Measurements from ENCODE around the gene KMT2B. TPM values are rescaled to one million over a fixed set of nuclear protein-coding genes. Genes with fewer than 3 reads are reported as not detected.

KMT2B gene
- total RNA-seq, 1 donor from 2014 or later, result 65.6 TPM

DNA sequence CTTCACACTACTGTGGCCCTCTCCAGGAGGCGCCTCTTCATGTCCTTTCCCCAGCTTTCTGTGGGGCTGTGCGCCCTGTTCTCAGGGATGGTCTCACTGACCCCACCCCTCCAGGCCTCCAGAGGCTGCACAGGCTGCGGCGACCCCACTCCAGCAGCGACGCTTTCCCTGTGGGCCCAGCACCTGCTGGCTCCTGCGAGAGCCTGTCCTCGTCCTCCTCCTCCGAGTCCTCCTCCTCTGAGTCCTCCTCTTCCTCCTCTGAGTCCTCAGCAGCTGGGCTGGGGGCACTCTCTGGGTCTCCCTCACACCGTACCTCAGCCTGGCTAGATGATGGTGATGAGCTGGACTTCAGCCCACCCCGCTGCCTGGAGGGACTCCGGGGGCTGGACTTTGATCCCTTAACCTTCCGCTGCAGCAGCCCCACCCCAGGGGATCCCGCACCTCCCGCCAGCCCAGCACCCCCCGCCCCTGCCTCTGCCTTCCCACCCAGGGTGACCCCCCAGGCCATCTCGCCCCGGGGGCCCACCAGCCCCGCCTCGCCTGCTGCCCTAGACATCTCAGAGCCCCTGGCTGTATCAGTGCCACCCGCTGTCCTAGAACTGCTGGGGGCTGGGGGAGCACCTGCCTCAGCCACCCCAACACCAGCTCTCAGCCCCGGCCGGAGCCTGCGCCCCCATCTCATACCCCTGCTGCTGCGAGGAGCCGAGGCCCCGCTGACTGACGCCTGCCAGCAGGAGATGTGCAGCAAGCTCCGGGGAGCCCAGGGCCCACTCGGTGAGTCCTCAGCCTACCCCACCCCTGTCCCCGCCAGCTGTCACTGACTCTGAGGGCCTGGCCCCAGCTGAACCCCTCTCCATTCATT lies 68.7 kb downstream of the KMT2B start:
- Mint-ChIP-seq H3K4me3 (no peak overlapping the region), H3K9me3 (no peaks in the 10 kb centered on the region), H3K27me3 (no peaks in the 10 kb centered on the region), H3K4me1 (no peaks in the 10 kb centered on the region), H3K36me3 (ENCODE audit: low read depth) (peaks cover 2% of the 10 kb centered on the region), H3K27ac (no peak overlapping the region)
- no peak for TF ChIP-seq CTCF (IDR thresholded peaks at IDR 0.05)
- ChIA-PET POLR2A (no interaction called here), CTCF (no interaction called here)
- DNase-seq, result no peak
- ATAC-seq (ENCODE audit: low read depth), result no peak
- intact Hi-C loops (cut with micrococcal nuclease), result no loop called here

GRCh38 chr19:35787227-35787799 lies 69.5 kb downstream of the KMT2B start:
- DNase-seq (no peak), ATAC-seq (ENCODE audit: low read depth) (no peak)
- intact Hi-C loops (cut with micrococcal nuclease), result no loop called here
- ChIA-PET POLR2A (no interaction called here), CTCF (no interaction called here)
- no peaks in the 10 kb centered on the region for H3K27me3 Mint-ChIP-seq
- no peak overlapping the region for H3K4me3 Mint-ChIP-seq
- H3K27ac Mint-ChIP-seq, result no peak overlapping the region
- no peak for TF ChIP-seq CTCF (IDR thresholded peaks at IDR 0.05)
- H3K4me1 Mint-ChIP-seq, result no peaks in the 10 kb centered on the region
- peaks cover under 1% of the 10 kb centered on the region for H3K36me3 Mint-ChIP-seq (ENCODE audit: low read depth)
- no peaks in the 10 kb centered on the region for H3K9me3 Mint-ChIP-seq

Other genes starting within 250 kb of the KMT2B start
- not detected in 2 replicates for gene KRTDAP, start 227.5 kb upstream of the KMT2B start, total RNA-seq
- 1.5 and 1.7 TPM in 2 replicates for gene DMKN, start 204.4 kb upstream of the KMT2B start, total RNA-seq
- gene SBSN, start 189.7 kb upstream of the KMT2B start, total RNA-seq, result not detected in 2 replicates
- not detected in 2 replicates for gene GAPDHS, start 184.5 kb upstream of the KMT2B start, total RNA-seq
- 46.9 and 55.3 TPM in 2 replicates for gene TMEM147, start 172.4 kb upstream of the KMT2B start, total RNA-seq
- not detected in 2 replicates for gene ATP4A, start 154.3 kb upstream of the KMT2B start, total RNA-seq
- gene PMIS2, start 131.8 kb upstream of the KMT2B start, total RNA-seq, result not detected in 2 replicates
- 31.5 and 36.1 TPM in 2 replicates for gene HAUS5, start 105.3 kb upstream of the KMT2B start, total RNA-seq
- 73.6 and 76.1 TPM in 2 replicates for gene RBM42, start 89.0 kb upstream of the KMT2B start, total RNA-seq
- 0.32 TPM in 1 of 2 replicates, not detected in the other for gene ETV2, start 76.3 kb upstream of the KMT2B start, total RNA-seq
- 334 and 401 TPM in 2 replicates for gene COX6B1, start 69.7 kb upstream of the KMT2B start, total RNA-seq
- not detected in 2 replicates for gene UPK1A, start 51.5 kb upstream of the KMT2B start, total RNA-seq
- 16.4 and 21.4 TPM in 2 replicates for gene ZBTB32, start 13.4 kb upstream of the KMT2B start, total RNA-seq
- gene IGFLR1, start 24.4 kb downstream of the KMT2B start, total RNA-seq, result 130 and 133 TPM in 2 replicates
- 41.0 and 46.1 TPM in 2 replicates for gene U2AF1L4, start 27.4 kb downstream of the KMT2B start, total RNA-seq
- 45.0 and 45.6 TPM in 2 replicates for gene PSENEN, start 27.6 kb downstream of the KMT2B start, total RNA-seq
- 12.2 and 14.3 TPM in 2 replicates for gene LIN37, start 30.6 kb downstream of the KMT2B start, total RNA-seq
- gene HSPB6, start 39.0 kb downstream of the KMT2B start, total RNA-seq, result not detected in 2 replicates
- 43.7 and 60.5 TPM in 2 replicates for gene PROSER3, start 40.2 kb downstream of the KMT2B start, total RNA-seq
- 9.3 and 15.0 TPM in 2 replicates for gene ARHGAP33, start 57.6 kb downstream of the KMT2B start, total RNA-seq
- gene PRODH2, start 94.8 kb downstream of the KMT2B start, total RNA-seq, result not detected in 2 replicates
- 0.18 TPM in 1 of 2 replicates, not detected in the other for gene NPHS1, start 134.5 kb downstream of the KMT2B start, total RNA-seq
- not detected in 2 replicates for gene KIRREL2, start 138.9 kb downstream of the KMT2B start, total RNA-seq
- not detected in 2 replicates for gene APLP1, start 150.6 kb downstream of the KMT2B start, total RNA-seq
- 120 and 143 TPM in 2 replicates for gene NFKBID, start 182.5 kb downstream of the KMT2B start, total RNA-seq
- 2.9 and 3.5 TPM in 2 replicates for gene HCST, start 184.5 kb downstream of the KMT2B start, total RNA-seq
- 0.83 TPM in 1 of 2 replicates, not detected in the other for gene TYROBP, start 190.3 kb downstream of the KMT2B start, total RNA-seq
- gene LRFN3, start 218.4 kb downstream of the KMT2B start, total RNA-seq, result 1.8 TPM in 2 replicates

Measured in activated B cell treated with CpG ODN at 0.5 μM for 24 hours (primary cell).